Mesothelial cell of epicardium (in vitro differentiated cells): ENCODE measurements around the gene NDFIP1. TPM values are rescaled to one million over a fixed set of nuclear protein-coding genes. Genes with fewer than 3 reads are reported as not detected.

Source experiments
- DNase-seq, 2 experiments: peaks; one replicate each; pipeline ENCODE4 v3.0.0; 2021; ENCODE audit warnings: low spot score in 2 of 2; ENCODE audit not compliant: unreplicated experiment in 2 of 2
- H3K27ac Mint-ChIP-seq: 2 replicates; pipeline ENCODE4 v1.8.0; 2021; ENCODE audit warnings: mixed read lengths
- H3K27me3 Mint-ChIP-seq: 2 replicates; pipeline ENCODE4 v1.8.0; 2021; ENCODE audit warnings: low read depth, mixed read lengths
- H3K36me3 Mint-ChIP-seq: 2 replicates; pipeline ENCODE4 v1.8.0; 2021; ENCODE audit warnings: mixed read lengths
- H3K4me1 Mint-ChIP-seq: 2 replicates; pipeline ENCODE4 v1.8.0; 2021; ENCODE audit warnings: mixed read lengths
- H3K4me3 Mint-ChIP-seq: 2 replicates; pipeline ENCODE4 v1.8.0; 2021; ENCODE audit warnings: mild to moderate bottlenecking, moderate library complexity, mixed read lengths
- H3K9me3 Mint-ChIP-seq: 2 replicates; pipeline ENCODE4 v1.8.0; 2021; ENCODE audit warnings: mixed read lengths
- CTCF ChIP-seq: fragments of 200-600 bp; sonication (generic); IDR thresholded peaks from one replicate; pipeline ENCODE4 v1.5.0; 2021; ENCODE audit warnings: antibody characterized with exemption; ENCODE audit not compliant: unreplicated experiment
- total RNA-seq: library from RNA; stranded (reverse); gene quantifications from 3 replicates; pipeline ENCODE4 v1.2.1, GENCODE V29; 2021

NDFIP1 gene
- total RNA-seq, 1 donor from 2014 or later = 67.9 TPM

DNA sequence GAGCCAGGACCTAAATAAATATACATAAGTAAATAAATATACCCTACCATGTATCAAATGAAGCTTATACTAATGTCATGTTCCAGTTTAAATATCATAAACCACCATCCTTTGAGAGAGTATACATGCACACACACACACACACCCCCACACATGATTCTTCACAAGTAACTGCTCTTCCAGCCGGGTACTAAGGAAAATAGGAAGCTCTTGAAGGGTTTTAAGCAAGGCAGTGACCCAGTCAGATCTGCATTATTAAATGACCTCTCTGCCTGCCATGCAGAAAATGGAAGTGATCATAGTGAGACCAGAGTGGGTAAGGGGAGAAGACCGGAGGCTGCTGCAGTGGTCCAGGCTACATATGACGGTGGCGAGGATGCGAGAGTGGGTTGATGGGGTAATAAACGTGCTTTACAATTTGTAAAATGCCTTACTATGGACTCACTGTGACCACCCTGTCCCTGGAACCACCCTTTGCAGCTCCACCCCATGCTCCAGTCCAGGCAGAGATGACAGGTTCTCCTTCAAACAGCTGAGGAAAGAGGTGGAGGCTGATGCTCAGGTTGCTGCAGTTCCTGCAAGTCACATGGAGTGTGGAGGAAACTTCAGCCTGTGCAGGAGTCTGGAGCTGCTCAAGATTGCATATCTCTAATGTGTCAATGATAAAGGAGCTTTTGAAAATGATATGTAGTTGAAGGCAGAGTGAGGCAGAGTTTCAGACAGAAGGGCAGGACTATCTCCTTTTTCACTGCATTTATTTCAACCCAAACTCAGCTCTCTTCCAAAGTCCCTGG is 38.8 kb upstream of the NDFIP1 start:
- Mint-ChIP-seq H3K27ac (no peak overlapping the region), H3K9me3 (peaks cover 2% of the 10 kb centered on the region), H3K27me3 (peaks cover 2% of the 10 kb centered on the region), H3K4me1 (no peaks in the 10 kb centered on the region), H3K4me3 (no peak overlapping the region), H3K36me3 (peaks cover 2% of the 10 kb centered on the region)
- DNase-seq = no peak
- no peak for TF ChIP-seq CTCF

GRCh38 chr5:142070734-142071133 is 37.8 kb upstream of the NDFIP1 start:
- Mint-ChIP-seq H3K9me3 (peaks cover 2% of the 10 kb centered on the region), H3K4me1 (no peaks in the 10 kb centered on the region), H3K36me3 (peaks cover 2% of the 10 kb centered on the region), H3K27ac (no peak overlapping the region), H3K4me3 (no peak overlapping the region), H3K27me3 (peaks cover 2% of the 10 kb centered on the region)
- DNase-seq = no peak
- TF ChIP-seq CTCF = no peak

- no peaks in the 10 kb centered on the region for H3K27me3 Mint-ChIP-seq
- DNase-seq = no peak
- no peak for TF ChIP-seq CTCF
Observed at GRCh38 chr5:142072488-142072887, 36.1 kb upstream of the NDFIP1 start.

DNA sequence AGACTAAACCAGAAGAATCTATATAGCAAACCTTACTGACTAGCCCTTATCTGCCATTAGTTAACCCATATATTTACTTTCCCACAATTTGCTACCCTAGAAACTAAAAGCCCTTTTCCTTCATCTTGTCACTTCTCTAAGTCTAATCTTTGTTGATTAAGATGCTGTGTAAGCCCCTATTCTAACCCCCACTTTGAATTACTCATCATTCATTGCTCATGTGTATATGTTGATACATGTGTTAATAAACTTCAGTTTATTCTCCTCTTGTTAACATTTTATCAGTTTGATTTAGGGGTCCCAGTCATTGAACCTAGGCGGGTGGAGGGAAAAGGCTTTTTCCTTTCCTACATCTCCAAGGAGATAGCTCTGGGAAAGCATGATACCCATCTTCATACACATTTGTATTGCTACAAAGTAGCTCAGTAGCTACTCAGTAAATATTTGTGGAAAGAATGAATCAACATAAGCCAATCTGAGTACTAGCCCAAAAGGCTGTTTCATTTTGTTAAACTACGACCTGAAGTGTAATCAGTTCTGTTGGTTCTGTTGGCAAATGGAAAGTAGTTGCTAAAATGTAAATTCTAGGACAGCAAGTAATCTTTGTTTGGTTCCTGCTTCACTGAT is 35.1 kb upstream of the NDFIP1 start:
- H3K4me1 Mint-ChIP-seq = no peaks in the 10 kb centered on the region
- no peak overlapping the region for H3K27ac Mint-ChIP-seq
- no peak overlapping the region for H3K4me3 Mint-ChIP-seq
- DNase-seq = no peak
- H3K9me3 Mint-ChIP-seq = peaks cover 2% of the 10 kb centered on the region
- H3K27me3 Mint-ChIP-seq = no peaks in the 10 kb centered on the region
- H3K36me3 Mint-ChIP-seq = peaks cover 2% of the 10 kb centered on the region
- no peak for TF ChIP-seq CTCF

More at GRCh38 chr5:142072488-142072887, 36.1 kb upstream of the NDFIP1 start:
- Mint-ChIP-seq H3K4me1 (no peaks in the 10 kb centered on the region), H3K4me3 (no peak overlapping the region), H3K9me3 (peaks cover 2% of the 10 kb centered on the region), H3K27ac (no peak overlapping the region), H3K36me3 (peaks cover 2% of the 10 kb centered on the region)

- peaks cover 2% of the 10 kb centered on the region for H3K36me3 Mint-ChIP-seq
- TF ChIP-seq CTCF = no peak
- no peak overlapping the region for H3K27ac Mint-ChIP-seq
- H3K27me3 Mint-ChIP-seq = no peaks in the 10 kb centered on the region
- H3K9me3 Mint-ChIP-seq = peaks cover 2% of the 10 kb centered on the region
- DNase-seq = no peak
- peaks cover 3% of the 10 kb centered on the region for H3K4me1 Mint-ChIP-seq
- H3K4me3 Mint-ChIP-seq = no peak overlapping the region
Observed at GRCh38 chr5:142074006-142074405, 34.6 kb upstream of the NDFIP1 start.
